ENCODE measurements around the gene SWT1. TPM values are rescaled to one million over a fixed set of nuclear protein-coding genes. Genes with fewer than 3 reads are reported as not detected.

Gene SWT1
- total and polyA plus RNA-seq, 2 experiments from 2014 or later = 3.4 to 9.5 TPM

DNA sequence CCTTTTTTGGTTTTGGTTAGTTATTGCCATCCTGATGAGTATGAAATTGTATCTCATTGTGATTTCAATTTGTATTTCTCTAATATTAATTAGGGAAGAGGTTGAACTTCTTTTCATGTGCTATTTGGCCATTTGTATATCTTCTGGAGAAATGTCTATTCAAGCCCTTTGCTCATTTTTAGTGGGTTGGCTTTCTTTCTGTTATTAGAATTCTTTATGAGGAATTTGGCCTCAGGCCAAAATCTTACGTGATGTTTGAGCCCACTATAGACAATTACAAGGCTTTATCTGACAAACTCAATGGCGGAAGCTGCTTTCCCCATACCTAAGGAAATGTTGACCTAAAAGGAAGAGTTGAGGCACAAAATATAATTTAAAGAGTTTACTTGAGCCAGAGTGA lies 127.1 kb downstream of the SWT1 start:
- Histone ChIP-seq H3K4me3 (no peak overlapping the region), H2AFZ (no peak overlapping the region), H3K27ac (no peak overlapping the region), H3K79me2 (no peaks in the 10 kb centered on the region), H3K36me3 (replicated peaks; ENCODE audit: insufficient read depth, low read depth) (no peaks in the 10 kb centered on the region), H3K27me3 (no peaks in the 10 kb centered on the region), H3K4me2 (no peak overlapping the region), H4K20me1 (ENCODE audit: insufficient read depth, poor library complexity, severe bottlenecking) (no peaks in the 10 kb centered on the region), H3K9me3 (ENCODE audit: low read depth) (no peaks in the 10 kb centered on the region), H3K9me2 (replicated peaks; ENCODE audit: insufficient read depth) (no peaks in the 10 kb centered on the region), H3K4me1 (ENCODE audit: insufficient read depth) (peaks cover 13% of the 10 kb centered on the region)
- TF ChIP-seq EZH2phosphoT487 (IDR thresholded peaks at IDR 0.05; ENCODE audit: low read depth, severe bottlenecking, unreplicated experiment) (no peak), EZH2 (IDR thresholded peaks at IDR 0.05; ENCODE audit: borderline replicate concordance) (no peak)
- TF ChIP-seq, protein P1, sequence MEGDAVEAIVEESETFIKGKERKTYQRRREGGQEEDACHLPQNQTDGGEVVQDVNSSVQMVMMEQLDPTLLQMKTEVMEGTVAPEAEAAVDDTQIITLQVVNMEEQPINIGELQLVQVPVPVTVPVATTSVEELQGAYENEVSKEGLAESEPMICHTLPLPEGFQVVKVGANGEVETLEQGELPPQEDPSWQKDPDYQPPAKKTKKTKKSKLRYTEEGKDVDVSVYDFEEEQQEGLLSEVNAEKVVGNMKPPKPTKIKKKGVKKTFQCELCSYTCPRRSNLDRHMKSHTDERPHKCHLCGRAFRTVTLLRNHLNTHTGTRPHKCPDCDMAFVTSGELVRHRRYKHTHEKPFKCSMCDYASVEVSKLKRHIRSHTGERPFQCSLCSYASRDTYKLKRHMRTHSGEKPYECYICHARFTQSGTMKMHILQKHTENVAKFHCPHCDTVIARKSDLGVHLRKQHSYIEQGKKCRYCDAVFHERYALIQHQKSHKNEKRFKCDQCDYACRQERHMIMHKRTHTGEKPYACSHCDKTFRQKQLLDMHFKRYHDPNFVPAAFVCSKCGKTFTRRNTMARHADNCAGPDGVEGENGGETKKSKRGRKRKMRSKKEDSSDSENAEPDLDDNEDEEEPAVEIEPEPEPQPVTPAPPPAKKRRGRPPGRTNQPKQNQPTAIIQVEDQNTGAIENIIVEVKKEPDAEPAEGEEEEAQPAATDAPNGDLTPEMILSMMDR (IDR thresholded peaks at IDR 0.05; ENCODE audit: poor library complexity) = no peak
- 46% methylated on average over 2 of the region's 2 CpGs for WGBS (ENCODE audit: low lambda C conversion rate, missing lambda C conversion rate)
- DNase-seq (ENCODE audit: low spot score) = peak; percentile 9

DNA sequence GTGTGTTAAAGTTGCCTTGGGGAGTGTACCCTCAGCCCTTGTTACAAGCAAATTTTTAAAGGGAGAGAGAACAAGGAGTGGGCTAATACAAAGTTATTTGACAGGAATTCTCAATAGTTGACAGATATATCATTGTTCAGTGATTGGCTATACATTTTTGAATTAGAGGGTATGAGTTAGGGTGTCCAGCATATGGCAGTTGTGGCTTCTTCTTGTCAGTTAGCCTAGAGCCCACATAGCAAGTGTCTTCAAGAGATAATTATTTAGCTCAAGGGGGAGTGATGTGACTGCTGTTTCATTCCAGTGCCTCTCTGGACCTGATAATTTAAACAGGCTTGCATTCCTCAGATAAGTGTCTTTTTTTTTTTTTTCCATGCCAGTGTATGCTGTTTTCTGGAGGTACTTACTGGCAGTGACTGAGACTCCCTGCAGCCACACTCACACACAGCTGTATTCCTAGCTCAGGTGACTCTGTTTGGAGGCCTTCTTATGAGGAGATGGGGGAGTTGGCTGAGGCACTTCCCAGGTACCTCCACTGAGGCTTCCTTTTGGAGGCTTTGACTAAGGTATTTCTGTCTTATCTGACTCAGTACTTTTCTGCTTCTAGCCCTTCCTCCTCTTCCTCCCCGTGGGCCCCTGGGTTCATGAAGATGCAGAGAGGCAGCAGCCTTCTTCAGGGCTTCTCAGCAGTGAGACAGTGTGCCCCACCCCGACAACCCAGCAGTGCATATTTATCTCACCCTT lies 127.7 kb downstream of the SWT1 start:
- Histone ChIP-seq H3K79me2 (no peaks in the 10 kb centered on the region), H3K27me3 (no peaks in the 10 kb centered on the region), H4K20me1 (ENCODE audit: insufficient read depth, poor library complexity, severe bottlenecking) (no peaks in the 10 kb centered on the region), H3K4me2 (peak overlapping the region; percentile 9), H2AFZ (no peak overlapping the region), H3K4me1 (ENCODE audit: insufficient read depth) (peaks cover 13% of the 10 kb centered on the region), H3K27ac (no peak overlapping the region), H3K9me3 (ENCODE audit: low read depth) (no peaks in the 10 kb centered on the region), H3K9me2 (replicated peaks; ENCODE audit: insufficient read depth) (no peaks in the 10 kb centered on the region), H3K4me3 (no peak overlapping the region), H3K36me3 (replicated peaks; ENCODE audit: insufficient read depth, low read depth) (no peaks in the 10 kb centered on the region)
- DNase-seq (ENCODE audit: low spot score) = peak; percentile 35
- TF ChIP-seq EZH2phosphoT487 (IDR thresholded peaks at IDR 0.05; ENCODE audit: low read depth, severe bottlenecking, unreplicated experiment) = no peak
- TF ChIP-seq EZH2 (IDR thresholded peaks at IDR 0.05; ENCODE audit: borderline replicate concordance) = no peak
- TF ChIP-seq, protein P1 (IDR thresholded peaks at IDR 0.05; ENCODE audit: poor library complexity) = no peak
- WGBS (ENCODE audit: low lambda C conversion rate, missing lambda C conversion rate) = 63% methylated on average over 2 of the region's 2 CpGs

DNA sequence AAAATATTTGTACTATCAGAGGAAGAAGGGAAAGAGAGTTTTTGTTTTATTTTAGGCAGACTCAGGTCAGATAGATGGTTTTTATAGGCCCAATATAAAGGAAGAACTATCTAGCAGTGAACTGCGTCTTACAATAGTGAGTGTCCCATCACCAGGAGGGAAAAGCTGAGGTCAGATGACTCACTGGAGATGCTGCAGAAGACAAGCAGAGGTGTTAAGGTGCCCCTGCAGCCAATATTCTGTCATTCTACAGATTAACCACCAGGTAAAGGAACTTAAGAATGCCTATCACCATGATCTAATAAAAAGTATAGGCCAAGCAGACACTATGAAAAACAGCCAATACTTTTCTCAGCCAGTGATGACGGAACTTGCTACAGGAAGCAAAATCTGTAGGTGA lies 130.5 kb downstream of the SWT1 start:
- Histone ChIP-seq H3K27me3 (no peaks in the 10 kb centered on the region), H3K27ac (no peak overlapping the region), H4K20me1 (ENCODE audit: insufficient read depth, poor library complexity, severe bottlenecking) (no peaks in the 10 kb centered on the region), H3K9me2 (replicated peaks; ENCODE audit: insufficient read depth) (no peaks in the 10 kb centered on the region), H3K36me3 (replicated peaks; ENCODE audit: insufficient read depth, low read depth) (no peaks in the 10 kb centered on the region), H3K4me2 (no peak overlapping the region), H2AFZ (no peak overlapping the region), H3K4me3 (no peak overlapping the region), H3K79me2 (no peaks in the 10 kb centered on the region), H3K4me1 (ENCODE audit: insufficient read depth) (peaks cover 13% of the 10 kb centered on the region), H3K9me3 (ENCODE audit: low read depth) (no peaks in the 10 kb centered on the region)
- WGBS (ENCODE audit: low lambda C conversion rate, missing lambda C conversion rate) = 91% methylated on average over 2 of the region's 2 CpGs
- TF ChIP-seq EZH2phosphoT487 (IDR thresholded peaks at IDR 0.05; ENCODE audit: low read depth, severe bottlenecking, unreplicated experiment) (no peak), EZH2 (IDR thresholded peaks at IDR 0.05; ENCODE audit: borderline replicate concordance) (no peak)
- TF ChIP-seq, protein P1 (IDR thresholded peaks at IDR 0.05; ENCODE audit: poor library complexity) = no peak
- no peak for DNase-seq (ENCODE audit: low spot score)
